ENCODE measurements around the gene HNRNPA2B1.
"Not testable (repeated sequence)": the region's sequence is repeated elsewhere in the genome, so short reads cannot be mapped to it uniquely, and the experiment has no call there.

HNRNPA2B1 gene

GRCh38 chr7:26182283-26182682 is 18.3 kb downstream of the HNRNPA2B1 start:
- no peak overlapping the region for H3K9ac ChIP-seq (ENCODE audit: low read depth, low read length)
- H3K4me3 ChIP-seq (ENCODE audit: low read length): no peak overlapping the region
- no peaks in the 10 kb centered on the region for H3K4me1 ChIP-seq (ENCODE audit: control insufficient read depth, insufficient read depth, low read length)
- peaks cover 22% of the 10 kb centered on the region for H3K36me3 ChIP-seq (ENCODE audit: insufficient read depth, low read length)
- no peaks in the 10 kb centered on the region for H3K9me3 ChIP-seq (replicated peaks; ENCODE audit: low read length)
- no peaks in the 10 kb centered on the region for H3K27me3 ChIP-seq (ENCODE audit: control insufficient read depth, insufficient read depth, low read length)
- no peak overlapping the region for H3K4me2 ChIP-seq (ENCODE audit: low read length)

- Histone ChIP-seq H3K27me3 (ENCODE audit: control insufficient read depth, insufficient read depth, low read length) (no peaks in the 10 kb centered on the region), H3K36me3 (ENCODE audit: insufficient read depth, low read length) (peaks cover 17% of the 10 kb centered on the region), H3K4me3 (ENCODE audit: low read length) (no peak overlapping the region), H3K4me1 (ENCODE audit: control insufficient read depth, insufficient read depth, low read length) (no peaks in the 10 kb centered on the region), H3K9me3 (replicated peaks; ENCODE audit: low read length) (no peaks in the 10 kb centered on the region), H3K4me2 (ENCODE audit: low read length) (no peak overlapping the region), H3K9ac (ENCODE audit: low read depth, low read length) (no peak overlapping the region)
Measured at GRCh38 chr7:26181474-26182227, 18.9 kb downstream of the HNRNPA2B1 start.

GRCh38 chr7:26180792-26181198 is 19.8 kb downstream of the HNRNPA2B1 start:
- Histone ChIP-seq H3K9ac (ENCODE audit: low read depth, low read length) (no peak overlapping the region), H3K4me1 (ENCODE audit: control insufficient read depth, insufficient read depth, low read length) (no peaks in the 10 kb centered on the region), H3K36me3 (ENCODE audit: insufficient read depth, low read length) (peaks cover 13% of the 10 kb centered on the region), H3K4me3 (ENCODE audit: low read length) (no peak overlapping the region), H3K9me3 (replicated peaks; ENCODE audit: low read length) (no peaks in the 10 kb centered on the region), H3K27me3 (ENCODE audit: control insufficient read depth, insufficient read depth, low read length) (no peaks in the 10 kb centered on the region), H3K4me2 (ENCODE audit: low read length) (no peak overlapping the region)

GRCh38 chr7:26179826-26180497 is 20.6 kb downstream of the HNRNPA2B1 start:
- Histone ChIP-seq H3K9ac (ENCODE audit: low read depth, low read length) (no peak overlapping the region), H3K36me3 (ENCODE audit: insufficient read depth, low read length) (peaks cover 6% of the 10 kb centered on the region), H3K4me3 (ENCODE audit: low read length) (no peak overlapping the region), H3K4me2 (ENCODE audit: low read length) (no peak overlapping the region), H3K27me3 (ENCODE audit: control insufficient read depth, insufficient read depth, low read length) (no peaks in the 10 kb centered on the region), H3K4me1 (ENCODE audit: control insufficient read depth, insufficient read depth, low read length) (no peaks in the 10 kb centered on the region), H3K9me3 (replicated peaks; ENCODE audit: low read length) (no peaks in the 10 kb centered on the region)

GRCh38 chr7:26179422-26179821 is 21.1 kb downstream of the HNRNPA2B1 start:
- Histone ChIP-seq H3K36me3 (ENCODE audit: insufficient read depth, low read length) (peaks cover under 1% of the 10 kb centered on the region), H3K4me3 (ENCODE audit: low read length) (no peak overlapping the region), H3K9ac (ENCODE audit: low read depth, low read length) (no peak overlapping the region), H3K4me1 (ENCODE audit: control insufficient read depth, insufficient read depth, low read length) (no peaks in the 10 kb centered on the region), H3K4me2 (ENCODE audit: low read length) (no peak overlapping the region), H3K27me3 (ENCODE audit: control insufficient read depth, insufficient read depth, low read length) (no peaks in the 10 kb centered on the region), H3K9me3 (replicated peaks; ENCODE audit: low read length) (no peaks in the 10 kb centered on the region)

GRCh38 chr7:26178272-26178960 is 22.1 kb downstream of the HNRNPA2B1 start:
- no peaks in the 10 kb centered on the region for H3K4me1 ChIP-seq (ENCODE audit: control insufficient read depth, insufficient read depth, low read length)
- H3K4me2 ChIP-seq (ENCODE audit: low read length): no peak overlapping the region
- no peaks in the 10 kb centered on the region for H3K27me3 ChIP-seq (ENCODE audit: control insufficient read depth, insufficient read depth, low read length)
- H3K36me3 ChIP-seq (ENCODE audit: insufficient read depth, low read length): no peaks in the 10 kb centered on the region
- no peaks in the 10 kb centered on the region for H3K9me3 ChIP-seq (replicated peaks; ENCODE audit: low read length)
- H3K9ac ChIP-seq (ENCODE audit: low read depth, low read length): no peak overlapping the region
- H3K4me3 ChIP-seq (ENCODE audit: low read length): no peak overlapping the region

- not testable (repeated sequence) for H3K36me3 ChIP-seq (ENCODE audit: insufficient read depth, low read length); H3K4me1 ChIP-seq (ENCODE audit: control insufficient read depth, insufficient read depth, low read length); H3K4me2 ChIP-seq (ENCODE audit: low read length); H3K9ac ChIP-seq (ENCODE audit: low read depth, low read length); H3K4me3 ChIP-seq (ENCODE audit: low read length); H3K27me3 ChIP-seq (ENCODE audit: control insufficient read depth, insufficient read depth, low read length); H3K9me3 ChIP-seq (replicated peaks; ENCODE audit: low read length)
Measured at GRCh38 chr7:26177269-26177668, 23.3 kb downstream of the HNRNPA2B1 start.

GRCh38 chr7:26176696-26177095 is 23.9 kb downstream of the HNRNPA2B1 start:
- not testable (repeated sequence) for H3K4me1 ChIP-seq (ENCODE audit: control insufficient read depth, insufficient read depth, low read length); H3K9ac ChIP-seq (ENCODE audit: low read depth, low read length); H3K9me3 ChIP-seq (replicated peaks; ENCODE audit: low read length); H3K4me2 ChIP-seq (ENCODE audit: low read length); H3K27me3 ChIP-seq (ENCODE audit: control insufficient read depth, insufficient read depth, low read length); H3K36me3 ChIP-seq (ENCODE audit: insufficient read depth, low read length); H3K4me3 ChIP-seq (ENCODE audit: low read length)

- not testable (repeated sequence) for H3K36me3 ChIP-seq (ENCODE audit: insufficient read depth, low read length); H3K27me3 ChIP-seq (ENCODE audit: control insufficient read depth, insufficient read depth, low read length); H3K4me1 ChIP-seq (ENCODE audit: control insufficient read depth, insufficient read depth, low read length); H3K4me2 ChIP-seq (ENCODE audit: low read length); H3K9me3 ChIP-seq (replicated peaks; ENCODE audit: low read length); H3K9ac ChIP-seq (ENCODE audit: low read depth, low read length); H3K4me3 ChIP-seq (ENCODE audit: low read length)
Measured at GRCh38 chr7:26175903-26176302, 24.6 kb downstream of the HNRNPA2B1 start.

GRCh38 chr7:26172048-26172447 is 28.5 kb downstream of the HNRNPA2B1 start:
- Histone ChIP-seq H3K27me3 (ENCODE audit: control insufficient read depth, insufficient read depth, low read length) (no peaks in the 10 kb centered on the region), H3K9ac (ENCODE audit: low read depth, low read length) (no peak overlapping the region), H3K4me2 (ENCODE audit: low read length) (no peak overlapping the region), H3K9me3 (replicated peaks; ENCODE audit: low read length) (no peaks in the 10 kb centered on the region), H3K4me3 (ENCODE audit: low read length) (no peak overlapping the region), H3K4me1 (ENCODE audit: control insufficient read depth, insufficient read depth, low read length) (no peaks in the 10 kb centered on the region), H3K36me3 (ENCODE audit: insufficient read depth, low read length) (no peaks in the 10 kb centered on the region)

GRCh38 chr7:26171601-26172000 is 28.9 kb downstream of the HNRNPA2B1 start:
- no peaks in the 10 kb centered on the region for H3K4me1 ChIP-seq (ENCODE audit: control insufficient read depth, insufficient read depth, low read length)
- H3K27me3 ChIP-seq (ENCODE audit: control insufficient read depth, insufficient read depth, low read length): no peaks in the 10 kb centered on the region
- H3K9me3 ChIP-seq (replicated peaks; ENCODE audit: low read length): no peaks in the 10 kb centered on the region
- H3K36me3 ChIP-seq (ENCODE audit: insufficient read depth, low read length): no peaks in the 10 kb centered on the region
- no peak overlapping the region for H3K9ac ChIP-seq (ENCODE audit: low read depth, low read length)
- no peak overlapping the region for H3K4me3 ChIP-seq (ENCODE audit: low read length)
- H3K4me2 ChIP-seq (ENCODE audit: low read length): no peak overlapping the region

All from skeletal muscle satellite cell (primary cell).